ENCODE results near the gene SLC25A38. TPM values are rescaled to one million over a fixed set of nuclear protein-coding genes. Genes with fewer than 3 reads are reported as not detected.
"Not testable (repeated sequence)": the region's sequence is repeated elsewhere in the genome, so short reads cannot be mapped to it uniquely, and the experiment has no call there.

The SLC25A38 gene, protein sequence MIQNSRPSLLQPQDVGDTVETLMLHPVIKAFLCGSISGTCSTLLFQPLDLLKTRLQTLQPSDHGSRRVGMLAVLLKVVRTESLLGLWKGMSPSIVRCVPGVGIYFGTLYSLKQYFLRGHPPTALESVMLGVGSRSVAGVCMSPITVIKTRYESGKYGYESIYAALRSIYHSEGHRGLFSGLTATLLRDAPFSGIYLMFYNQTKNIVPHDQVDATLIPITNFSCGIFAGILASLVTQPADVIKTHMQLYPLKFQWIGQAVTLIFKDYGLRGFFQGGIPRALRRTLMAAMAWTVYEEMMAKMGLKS
- total RNA-seq (2014; rRNA removed): 27.6 and 28.3 TPM in 2 replicates
- polyA plus RNA-seq (2012): 20.6 TPM

DNA sequence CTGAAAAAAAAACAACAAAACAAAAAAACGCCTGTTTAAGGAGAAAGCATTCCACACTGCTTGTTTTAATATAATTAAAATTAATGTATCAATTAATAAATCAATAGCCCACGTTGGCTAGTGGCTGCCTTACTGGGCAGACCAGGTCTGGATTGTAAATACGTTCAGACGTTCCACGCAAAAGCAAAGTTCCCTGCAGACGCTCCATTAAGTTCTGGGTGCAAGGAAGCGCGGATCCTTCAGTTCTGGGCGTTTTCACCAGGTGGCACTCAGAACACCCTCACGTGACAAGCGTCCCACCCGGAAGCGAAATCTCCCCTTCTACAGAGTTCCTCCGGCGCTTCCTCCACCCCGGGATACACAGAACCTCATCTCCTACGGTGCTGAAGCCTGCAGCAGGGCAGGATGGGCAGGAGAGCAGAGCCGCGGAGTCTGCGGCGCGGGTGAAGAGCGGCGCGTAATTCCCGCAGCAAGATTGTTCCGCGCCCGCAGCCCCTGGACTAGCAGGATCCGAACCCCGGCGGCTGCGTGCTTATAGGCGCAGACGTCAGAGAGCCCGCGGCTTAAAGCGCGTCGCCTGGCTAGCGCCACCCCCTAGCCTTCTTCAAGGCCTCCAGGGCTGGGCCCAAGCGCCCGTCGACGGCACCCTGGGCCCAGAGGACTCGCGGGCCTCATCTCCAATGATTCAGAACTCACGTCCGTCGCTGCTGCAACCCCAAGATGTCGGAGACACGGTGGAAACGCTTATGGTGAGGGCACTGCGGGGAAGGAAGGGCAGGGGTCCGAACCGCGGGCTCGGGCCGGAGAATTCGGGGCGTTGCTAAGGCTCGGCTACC lies at the start of gene SLC25A38:
Gene SLC25A38 (plus strand): TSS at position 326 of the 836 bp plus-strand sequence. CDS start 355 bp downstream, at position 681.
- DNase-seq (ENCODE audit: low read depth): peak; percentile 82

- DNase-seq (ENCODE audit: low read depth): no peak
These were observed 49.6 kb upstream of the SLC25A38 start for GRCh38 chr3:39333607-39334006.

GRCh38 chr3:39334205-39334604 lies 49.0 kb upstream of the SLC25A38 start:
- no peak for DNase-seq (ENCODE audit: low read depth)

GRCh38 chr3:39338201-39338600 lies 45.0 kb upstream of the SLC25A38 start:
- no peak for DNase-seq (ENCODE audit: low read depth)

DNA sequence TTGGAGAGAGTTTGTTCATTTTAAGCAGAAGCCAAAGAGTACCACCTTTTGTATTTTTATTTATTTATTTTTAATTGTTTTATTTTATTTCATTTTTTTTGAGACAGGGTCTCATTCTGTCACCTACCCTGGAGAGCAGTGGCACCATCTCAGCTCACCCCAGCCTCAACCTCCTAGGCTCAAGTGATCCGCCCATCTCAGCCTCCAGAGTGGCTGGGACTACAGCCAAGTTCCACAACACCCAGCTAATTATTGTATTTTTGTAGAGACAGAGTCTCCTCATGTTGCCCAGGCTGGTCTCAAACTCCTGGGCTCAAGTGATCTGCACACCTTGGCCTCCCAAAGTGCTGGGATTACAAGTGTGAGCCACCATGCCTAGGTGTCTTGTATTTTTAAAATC lies 44.1 kb upstream of the SLC25A38 start:
- DNase-seq (ENCODE audit: low read depth): no peak

GRCh38 chr3:39343076-39343717 lies 40.0 kb upstream of the SLC25A38 start:
- no peak for DNase-seq (ENCODE audit: low read depth)

DNA sequence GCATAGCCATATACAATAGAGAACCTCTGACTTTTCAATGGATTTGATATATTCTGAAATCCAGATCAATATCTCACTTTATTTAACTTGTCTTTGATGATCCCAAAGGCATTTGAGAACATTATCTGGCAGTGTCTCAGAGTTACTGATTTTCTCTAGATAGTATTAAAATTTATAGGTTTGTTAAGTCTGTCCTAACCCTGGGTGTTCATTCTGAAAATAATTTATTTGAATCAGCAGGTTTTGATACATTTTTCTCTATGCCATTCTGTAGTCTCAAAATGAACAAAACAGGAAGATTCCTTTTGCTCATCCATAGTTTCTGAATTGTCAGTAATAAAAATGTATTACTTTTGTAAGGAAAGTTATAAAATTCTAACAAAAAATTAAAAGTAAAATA lies 39.4 kb upstream of the SLC25A38 start:
- DNase-seq (ENCODE audit: low read depth): no peak

GRCh38 chr3:39344746-39345344 lies 38.3 kb upstream of the SLC25A38 start:
- DNase-seq (ENCODE audit: low read depth): no peak

DNA sequence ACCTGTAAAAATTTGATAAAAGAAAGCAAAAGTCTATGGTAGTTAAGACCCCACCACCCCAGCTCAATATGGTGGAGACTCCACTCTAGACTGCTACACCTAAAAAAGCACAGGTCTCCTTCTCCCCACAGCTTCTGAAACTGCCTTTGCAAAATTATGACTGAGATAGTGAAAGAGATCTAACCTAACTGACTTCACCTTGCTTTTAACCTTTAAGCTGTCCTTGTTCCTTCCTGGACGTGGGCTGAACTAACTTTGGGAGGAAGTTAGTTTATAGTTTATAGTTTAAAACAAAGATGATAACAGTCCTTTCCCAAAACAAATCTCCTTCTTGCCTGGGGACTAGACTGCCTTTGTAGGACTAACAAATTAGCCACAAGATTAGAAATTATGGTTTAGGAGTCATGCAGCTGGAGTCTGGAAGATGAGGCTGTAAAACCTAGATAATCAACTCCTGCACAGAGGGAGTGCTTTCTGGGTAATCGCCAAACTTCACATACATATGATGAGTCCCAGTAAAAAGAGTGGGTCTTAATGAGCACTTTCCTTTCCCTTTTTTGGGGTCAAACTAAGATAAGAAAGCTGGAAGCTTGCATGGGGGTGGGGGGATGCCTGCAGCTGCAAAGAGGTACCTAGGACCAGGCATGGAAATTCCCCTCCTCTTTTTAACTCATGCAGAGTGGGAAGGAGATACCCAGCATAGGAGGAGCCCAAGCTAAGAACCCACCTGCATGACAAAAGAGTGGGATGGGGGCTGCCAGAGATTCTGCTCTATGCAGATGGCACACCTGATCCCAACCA lies 36.2 kb upstream of the SLC25A38 start:
- DNase-seq (ENCODE audit: low read depth): no peak

- DNase-seq (ENCODE audit: low read depth): no peak
These were observed 35.6 kb upstream of the SLC25A38 start for GRCh38 chr3:39347586-39347876.

DNA sequence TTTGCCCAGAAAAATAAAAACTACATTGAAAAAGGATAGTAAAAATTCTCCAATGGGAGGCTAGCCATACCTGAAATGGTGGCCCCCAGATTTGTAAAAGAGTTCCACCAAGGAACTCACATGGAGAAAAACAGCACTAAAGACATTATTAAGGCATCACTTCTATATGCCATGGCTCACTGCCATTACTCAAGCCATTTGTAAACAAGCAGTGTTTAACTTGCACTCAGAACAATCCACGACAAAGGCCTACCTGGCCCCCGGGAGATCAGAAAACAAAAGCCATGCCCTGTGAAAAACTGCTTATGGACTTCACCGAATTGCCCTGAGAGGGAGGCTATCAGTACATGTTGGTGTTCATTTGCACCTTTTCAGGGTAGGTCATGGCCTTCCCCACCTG lies 34.1 kb upstream of the SLC25A38 start:
- no peak for DNase-seq (ENCODE audit: low read depth)

DNA sequence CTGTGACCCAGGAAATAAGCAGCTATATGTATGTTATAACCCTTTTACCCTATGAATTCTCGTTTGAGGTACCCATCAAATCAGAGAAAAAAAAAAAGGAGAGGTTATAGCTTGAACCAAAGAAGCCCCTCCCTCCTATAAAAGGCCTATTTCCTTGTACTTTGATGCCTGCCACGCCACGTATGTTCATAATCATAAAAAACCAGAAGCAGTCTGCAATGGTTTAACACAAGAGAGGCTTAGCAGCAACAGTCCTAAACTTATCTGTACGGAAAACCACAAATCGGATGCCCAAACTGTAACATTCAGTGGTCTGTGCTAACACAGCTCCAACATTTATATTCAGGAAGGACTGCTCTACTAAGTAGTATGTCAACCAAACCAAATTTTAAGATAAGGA lies 32.5 kb upstream of the SLC25A38 start:
- DNase-seq (ENCODE audit: low read depth): no peak

- not testable (repeated sequence) for DNase-seq (ENCODE audit: low read depth)
These were observed 32.0 kb upstream of the SLC25A38 start for GRCh38 chr3:39351134-39351533.

GRCh38 chr3:39353168-39353927 lies 29.8 kb upstream of the SLC25A38 start:
- not testable (repeated sequence) for DNase-seq (ENCODE audit: low read depth)

- DNase-seq (ENCODE audit: low read depth): no peak
These were observed 24.8 kb upstream of the SLC25A38 start for GRCh38 chr3:39358333-39358732.

GRCh38 chr3:39361252-39361927 lies 21.8 kb upstream of the SLC25A38 start:
- no peak for DNase-seq (ENCODE audit: low read depth)

DNA sequence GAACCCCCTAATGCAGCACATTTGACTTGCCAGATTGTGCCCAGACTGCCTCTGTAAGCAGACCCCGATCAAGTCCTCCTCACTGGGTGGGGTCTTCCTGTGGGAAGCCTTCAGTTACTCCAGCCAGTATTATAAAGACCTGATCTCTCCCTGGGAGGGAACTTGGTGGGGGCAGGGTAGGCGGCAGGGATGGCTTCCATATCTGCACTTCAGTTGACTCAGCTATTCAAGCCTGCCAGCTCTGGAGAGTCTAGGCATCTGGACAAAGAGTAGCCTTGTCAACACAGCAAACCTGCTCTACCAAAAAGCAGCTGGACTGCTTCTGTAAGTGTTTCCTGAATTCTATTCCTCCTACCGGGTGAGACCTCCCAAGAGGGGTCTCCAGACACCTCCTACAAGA lies 21.0 kb upstream of the SLC25A38 start:
- DNase-seq (ENCODE audit: low read depth): no peak

DNA sequence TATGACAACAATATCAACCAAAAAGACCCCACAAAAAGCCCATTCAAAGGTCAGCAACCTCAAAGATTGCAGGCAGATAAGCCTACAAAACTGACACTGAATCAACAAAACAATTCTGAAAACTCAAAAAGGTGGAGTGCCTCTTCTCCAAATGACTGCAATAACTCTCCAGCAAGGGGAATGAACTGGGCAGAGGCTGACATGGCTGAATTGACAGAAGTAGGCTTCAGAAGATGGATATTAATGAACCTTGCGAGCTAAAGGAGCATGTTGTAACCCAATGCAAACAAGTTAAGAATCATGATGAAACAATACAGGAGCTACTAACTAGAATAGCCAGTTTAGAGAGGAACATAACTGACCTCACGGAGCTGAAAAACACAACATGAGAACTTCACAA lies 20.4 kb upstream of the SLC25A38 start:
- DNase-seq (ENCODE audit: low read depth): no peak

DNA sequence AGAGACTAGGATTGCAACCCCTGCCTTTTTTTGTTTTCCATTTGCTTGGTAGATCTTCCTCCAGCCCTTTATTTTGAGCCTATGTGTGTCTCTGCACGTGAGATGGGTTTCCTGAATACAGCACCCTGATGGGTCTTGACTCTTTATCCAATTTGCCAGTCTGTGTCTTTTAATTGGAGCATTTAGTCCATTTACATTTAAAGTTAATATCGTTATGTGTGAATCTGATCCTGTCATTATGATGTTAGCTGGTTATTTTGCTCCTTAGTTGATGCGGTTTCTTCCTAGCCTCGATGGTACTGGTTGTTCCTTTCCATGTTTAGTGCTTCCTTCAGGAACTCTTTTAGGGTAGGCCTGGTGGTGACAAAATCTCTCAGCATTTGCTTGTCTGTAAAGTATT lies 12.7 kb upstream of the SLC25A38 start:
- not testable (repeated sequence) for DNase-seq (ENCODE audit: low read depth)

- DNase-seq (ENCODE audit: low read depth): no peak
These were observed 10.3 kb upstream of the SLC25A38 start for GRCh38 chr3:39372833-39373232.

Data from LHCN-M2 (cell line).